Motor neuron (in vitro differentiated cells): ENCODE measurements around the gene MUC6. TPM values are rescaled to one million over a fixed set of nuclear protein-coding genes. Genes with fewer than 3 reads are reported as not detected.

Source experiments
- ATAC-seq, 8 experiments: fragments of 200-7000 bp; cut with Tn5 transposase; replicated peaks in 6 of 8; 2 replicates each; pipeline ENCODE4 v1.8.0; 2021; ENCODE audit warnings: mild to moderate bottlenecking in 8 of 8, moderate library complexity in 8 of 8
- H3K27ac ChIP-seq, 2 donors: fragments of 250-450 bp; sonication (Bioruptor Pico); 2 replicates each; pipeline ENCODE4 v1.9.0; 2021; ENCODE audit warnings: antibody characterized with exemption in 2 of 2, mild to moderate bottlenecking in 2 of 2, moderate library complexity in 1 of 2
- H3K4me1 ChIP-seq, 2 donors: fragments of 250-450 bp; sonication (Bioruptor Pico); replicated peaks in 1 of 2; 2 replicates each; pipeline ENCODE4 v1.6.1; 2021; ENCODE audit warnings: antibody characterized with exemption in 2 of 2, mild to moderate bottlenecking in 2 of 2, moderate library complexity in 1 of 2
- H3K4me3 ChIP-seq, 5 donors: fragments of 250-450 bp; sonication (Bioruptor Pico); 2 replicates each; pipeline ENCODE4 v1.9.0; 2021; ENCODE audit warnings: antibody characterized with exemption in 5 of 5, mild to moderate bottlenecking in 5 of 5, moderate library complexity in 4 of 5
- WGBS, 10 experiments: fragments of 450-650 bp; shearing (Covaris generic); methylation state at CpG; one replicate each; pipeline ENCODE4 v1.0.0; 2022; 5-methylcytosine and 5-hydroxymethylcytosine counted together
- in situ Hi-C, 9 experiments: fragments of 400-800 bp; cut with MboI; loops; one replicate each; pipeline ENCODE4 v1.15.0; 2021; ENCODE audit warnings: low sequenced_read_pairs in 9 of 9, low pct_unique_long_range_greater_than_20kb in 2 of 9; ENCODE audit not compliant: unreplicated experiment in 9 of 9
- total RNA-seq, 8 experiments: library from RNA; unstranded; fragments of 300-600 nt; gene quantifications; 2 replicates each; pipeline versions ENCODE4 v1.2.3 to v1.2.4, GENCODE V29; 2022

Gene MUC6
- total RNA-seq, 8 experiments from 2014 or later: under 0.01 to 1.9 (median 0.82) TPM

DNA sequence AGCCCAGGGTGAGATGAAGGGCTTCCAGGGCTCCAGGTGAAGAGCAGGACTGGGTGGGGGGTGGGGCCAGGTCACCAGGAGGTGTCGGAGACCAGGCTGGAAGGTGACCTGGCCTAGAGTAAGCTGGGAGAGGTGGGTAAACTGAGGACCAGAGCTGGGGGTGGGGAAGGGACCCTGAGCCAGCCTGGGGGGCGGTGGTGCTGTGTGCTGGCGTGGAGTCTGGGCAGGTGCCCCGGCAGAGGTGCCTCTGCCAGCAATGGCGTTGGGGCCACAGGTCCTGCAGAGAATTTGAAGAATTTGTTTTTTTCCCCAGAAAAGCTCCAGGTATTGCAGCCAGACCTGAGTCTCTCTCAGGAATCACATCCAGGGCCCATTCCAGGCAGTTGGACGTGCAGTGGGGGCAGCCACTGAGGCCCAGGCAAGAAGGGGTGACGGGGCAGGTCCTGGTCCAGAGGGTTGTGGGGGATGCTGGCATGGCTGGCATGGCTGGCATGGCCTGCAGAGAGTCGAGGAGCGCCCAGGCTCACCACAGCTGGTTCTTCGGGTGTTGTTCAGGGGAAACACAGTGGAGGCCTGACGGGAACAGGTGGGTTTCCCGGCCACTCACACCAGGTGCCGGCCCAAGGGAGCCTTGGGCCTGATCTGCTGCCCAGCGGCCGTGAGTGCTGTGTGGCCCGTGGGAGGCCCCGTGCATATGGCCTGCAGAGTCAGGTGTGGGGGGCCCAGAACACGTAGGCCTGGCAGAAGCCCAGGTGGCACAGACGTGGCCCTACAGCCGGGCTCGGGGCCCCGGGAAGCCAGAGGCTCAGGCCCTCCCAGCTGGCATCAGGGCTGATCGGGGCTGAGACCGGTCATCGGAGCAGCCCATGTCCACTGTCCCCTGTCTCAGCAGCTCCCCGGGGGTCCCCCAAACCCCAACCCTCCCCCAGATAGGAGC is 6.4 kb upstream of the MUC6 start:
- Histone ChIP-seq H3K4me3 (no peak overlapping the region), H3K27ac (no peak overlapping the region), H3K4me1 (no peaks in the 10 kb centered on the region)
- ATAC-seq: no peak
- in situ Hi-C loops: no loop called here
- WGBS, 10 experiments: 60 to 100% (median 96%) methylated on average over 1 to 2 of the region's 26 CpGs; no CpG with 5 or more reads in 6 of the 10 experiments

DNA sequence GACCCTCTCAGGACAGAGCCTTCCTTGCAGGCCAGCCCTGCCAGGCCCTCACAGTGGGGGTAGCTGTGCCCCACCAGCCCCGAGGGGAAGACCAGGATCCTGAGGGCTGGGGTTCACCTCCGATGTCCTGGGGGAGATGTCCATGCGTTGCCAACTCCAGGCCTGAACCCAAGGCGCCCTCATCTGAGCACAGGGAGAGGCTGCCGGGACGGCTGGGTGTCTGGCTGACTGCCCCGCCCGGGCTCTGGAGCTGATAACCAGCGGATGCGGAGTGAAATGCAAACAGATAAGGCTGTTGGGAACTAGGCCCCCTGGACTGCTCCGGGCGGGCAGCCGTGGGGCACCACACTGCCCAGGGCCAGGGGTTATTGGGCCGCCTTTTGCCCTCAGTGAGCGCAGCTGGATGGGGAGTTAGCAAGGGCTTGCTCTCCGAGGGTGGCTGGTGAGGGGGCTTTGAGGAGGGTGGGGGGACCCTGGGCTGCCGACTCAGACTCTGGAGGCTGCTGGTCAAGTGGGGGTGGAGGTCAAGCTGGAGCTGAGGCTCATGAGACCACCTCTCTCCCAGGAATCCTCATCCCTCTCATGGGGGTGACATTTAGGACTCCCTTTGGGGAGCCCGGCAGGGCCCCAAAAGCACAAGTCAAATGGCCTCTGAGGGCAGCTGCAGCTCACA is 5.6 kb upstream of the MUC6 start:
- Histone ChIP-seq H3K4me3 (no peak overlapping the region), H3K27ac (no peak overlapping the region), H3K4me1 (no peaks in the 10 kb centered on the region)
- in situ Hi-C loops: no loop called here
- peak in 2 of 8 experiments; percentile 44 to 51 for ATAC-seq
- WGBS, 10 experiments: 10 to 80% methylated on average over 2 of the region's 18 CpGs; no CpG with 5 or more reads in 8 of the 10 experiments

DNA sequence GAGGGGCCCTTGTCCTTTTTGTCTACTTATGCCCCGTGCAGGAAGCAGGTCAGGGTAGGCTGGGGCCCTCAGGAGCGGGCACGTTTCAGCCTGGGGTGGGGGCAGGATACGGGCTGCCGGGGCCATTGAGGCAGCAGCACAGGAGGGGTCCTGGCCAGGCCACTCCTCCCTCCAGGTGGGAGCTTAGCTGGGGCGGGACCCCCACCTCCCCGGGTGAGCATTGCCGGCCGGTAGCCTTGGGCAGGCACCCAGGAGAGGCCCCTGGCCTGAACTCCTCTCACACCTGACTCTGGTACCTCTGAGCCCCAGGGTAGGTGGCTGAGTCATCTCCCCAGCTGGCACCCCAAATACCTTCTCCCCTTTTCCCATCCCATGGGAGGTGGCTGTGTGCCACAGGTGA is 5.0 kb upstream of the MUC6 start:
- Histone ChIP-seq H3K4me3 (no peak overlapping the region), H3K4me1 (no peaks in the 10 kb centered on the region), H3K27ac (no peak overlapping the region)
- peak in 1 of 8 experiments; percentile 12 for ATAC-seq
- WGBS, 10 experiments: 20% methylated on average over 2 of the region's 9 CpGs; no CpG with 5 or more reads in 9 of the 10 experiments
- in situ Hi-C loops: no loop called here

DNA sequence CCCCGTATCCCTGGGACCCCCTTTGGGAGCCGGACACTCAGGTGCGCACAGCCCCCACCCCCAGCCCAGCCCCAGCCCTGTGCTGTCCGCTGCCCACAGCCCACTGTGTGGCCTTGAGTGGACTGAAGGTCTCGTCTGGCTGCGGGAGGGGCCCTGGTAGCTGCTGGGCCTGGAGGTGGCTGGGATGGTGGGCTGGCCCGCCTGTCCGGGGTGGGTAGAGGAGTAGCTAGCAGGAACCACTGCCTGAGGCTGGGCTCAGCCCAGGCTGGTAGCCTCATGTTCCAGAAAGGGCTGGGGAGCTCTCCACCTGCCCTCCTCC is 4.6 kb upstream of the MUC6 start:
- WGBS, 10 experiments: no CpG with 5 or more reads among the region's 8 CpGs
- Histone ChIP-seq H3K27ac (no peak overlapping the region), H3K4me3 (no peak overlapping the region), H3K4me1 (no peaks in the 10 kb centered on the region)
- in situ Hi-C loops: no loop called here
- peak in 2 of 8 experiments; percentile 9 to 15 for ATAC-seq

DNA sequence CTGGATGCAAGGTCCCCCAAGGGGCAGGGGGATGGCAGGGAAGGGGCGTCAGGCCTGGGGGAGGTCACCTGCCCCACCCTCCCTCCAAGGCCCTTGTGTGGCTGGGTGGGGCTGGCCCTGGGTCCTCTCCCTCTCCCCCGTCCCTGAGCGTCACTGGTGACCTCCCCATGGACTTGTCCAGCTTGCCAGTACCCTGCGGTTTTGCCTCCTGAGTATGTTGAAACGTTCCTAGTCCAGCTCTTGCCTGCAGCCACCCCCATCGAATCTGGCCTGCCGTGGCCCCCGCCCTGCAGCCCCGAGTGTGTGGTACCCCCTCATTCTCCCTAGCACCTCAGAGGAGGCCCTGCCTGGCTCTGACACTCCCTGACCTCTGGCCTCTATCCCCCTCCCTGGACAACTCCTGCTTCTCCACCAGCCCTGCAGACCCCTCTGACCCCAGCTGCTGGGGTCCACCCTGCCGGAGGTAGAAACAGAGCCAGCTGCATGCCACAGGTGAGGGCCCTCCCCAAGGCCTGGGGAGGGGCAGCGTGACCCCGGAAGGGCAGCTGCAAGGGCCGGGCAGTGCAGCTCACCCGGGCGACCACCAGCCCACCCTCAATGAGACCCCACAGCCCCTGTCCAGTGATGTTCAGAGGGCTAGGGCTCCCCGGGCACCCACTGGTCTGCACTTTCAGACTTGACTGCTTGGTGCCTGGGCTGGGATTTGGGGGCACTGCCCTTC is 4.1 kb upstream of the MUC6 start:
- H3K4me3 ChIP-seq: no peak overlapping the region
- in situ Hi-C loops: no loop called here
- H3K27ac ChIP-seq: no peak overlapping the region
- ATAC-seq: peak in 1 of 8 experiments; percentile 56
- no peaks in the 10 kb centered on the region for H3K4me1 ChIP-seq
- no CpG with 5 or more reads among the region's 16 CpGs for WGBS, 10 experiments

DNA sequence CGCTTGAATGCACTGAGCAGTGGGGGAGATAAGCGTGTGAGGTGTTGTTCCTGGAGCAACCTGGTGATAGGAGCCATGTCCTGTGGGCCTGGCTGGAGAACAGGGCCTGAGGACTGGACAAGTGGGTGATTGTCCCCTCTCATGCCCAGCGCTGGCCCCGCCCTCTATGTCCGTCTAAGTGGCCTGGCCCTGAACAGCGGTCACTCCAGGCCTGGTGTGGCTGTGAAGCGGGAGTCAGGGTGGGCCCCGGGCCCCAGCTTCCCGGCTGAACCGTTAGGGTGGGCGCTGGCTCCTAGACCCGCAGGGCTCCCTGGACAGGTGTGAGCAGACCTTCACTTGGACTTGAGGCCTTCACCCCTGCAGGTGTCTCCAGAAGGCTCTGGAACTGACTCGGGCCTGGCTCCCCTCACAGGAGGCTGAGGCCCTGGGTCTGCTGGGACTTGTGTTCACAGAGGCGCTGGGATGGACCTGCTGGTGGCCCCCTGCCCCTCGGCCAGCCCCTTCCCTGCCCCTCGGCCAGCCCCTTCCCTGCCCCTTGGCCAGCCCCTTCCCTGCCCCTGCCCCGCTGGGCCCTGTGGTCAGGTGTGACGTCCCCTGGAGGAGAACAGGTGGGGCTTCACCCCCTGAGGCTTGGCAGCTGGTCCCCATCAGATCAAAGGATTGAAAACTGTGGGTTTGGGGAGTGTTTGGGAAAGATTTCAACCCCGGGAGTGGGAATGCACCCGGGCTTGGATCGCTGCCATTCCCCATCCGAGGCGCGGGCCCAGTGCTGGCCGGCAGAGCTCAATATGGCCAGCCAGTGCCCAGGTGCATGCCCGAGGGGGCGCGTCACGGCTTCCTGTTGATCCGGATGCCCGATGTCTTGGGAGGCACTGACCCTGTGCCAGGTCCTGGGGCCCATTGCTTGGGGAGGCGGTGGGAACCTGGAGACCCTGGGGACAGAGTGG is 3.2 kb upstream of the MUC6 start:
- H3K27ac ChIP-seq: no peak overlapping the region
- no peak overlapping the region for H3K4me3 ChIP-seq
- WGBS, 10 experiments: 84 to 92% methylated on average over 4 to 7 of the region's 32 CpGs; no CpG with 5 or more reads in 8 of the 10 experiments
- in situ Hi-C loops: no loop called here
- no peaks in the 10 kb centered on the region for H3K4me1 ChIP-seq
- no peak for ATAC-seq

DNA sequence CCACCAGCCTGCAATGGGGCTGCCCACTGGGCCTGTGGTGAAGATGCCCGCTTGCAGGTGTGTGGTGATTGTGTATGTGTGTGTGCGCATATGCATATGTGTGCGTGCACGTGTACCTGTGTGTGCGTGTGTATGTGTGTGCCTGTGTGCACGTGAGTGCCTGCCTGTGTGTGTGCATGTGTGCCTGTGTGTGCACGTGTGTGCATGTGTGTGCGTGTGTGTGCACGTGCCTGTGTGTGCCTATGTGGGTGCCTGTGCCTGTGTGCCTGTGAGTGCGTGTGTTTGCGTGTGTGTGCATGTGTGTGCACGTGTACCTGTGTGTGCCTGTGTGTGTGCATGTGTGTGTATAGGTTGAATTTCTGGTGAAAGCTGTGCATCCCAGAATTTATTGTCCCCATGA is 2.4 kb upstream of the MUC6 start:
- H3K4me3 ChIP-seq: no peak overlapping the region
- H3K27ac ChIP-seq: no peak overlapping the region
- H3K4me1 ChIP-seq: no peaks in the 10 kb centered on the region
- in situ Hi-C loops: no loop called here
- ATAC-seq: no peak
- WGBS, 10 experiments: 61 to 95% methylated on average over 3 to 4 of the region's 12 CpGs; no CpG with 5 or more reads in 8 of the 10 experiments

GRCh38 chr11:1038361-1038760 is 1.8 kb upstream of the MUC6 start:
- 73 to 100% methylated on average over 1 to 3 of the region's 10 CpGs; no CpG with 5 or more reads in 8 of the 10 experiments for WGBS, 10 experiments
- Histone ChIP-seq H3K4me3 (no peak overlapping the region), H3K4me1 (no peaks in the 10 kb centered on the region), H3K27ac (no peak overlapping the region)
- in situ Hi-C loops: no loop called here
- no peak for ATAC-seq

GRCh38 chr11:1037506-1038055 is 1.1 kb upstream of the MUC6 start:
- WGBS, 10 experiments: 20% methylated on average over 1 of the region's 26 CpGs; no CpG with 5 or more reads in 9 of the 10 experiments
- in situ Hi-C loops: no loop called here
- Histone ChIP-seq H3K4me3 (no peak overlapping the region), H3K4me1 (no peaks in the 10 kb centered on the region), H3K27ac (no peak overlapping the region)
- ATAC-seq: no peak

DNA sequence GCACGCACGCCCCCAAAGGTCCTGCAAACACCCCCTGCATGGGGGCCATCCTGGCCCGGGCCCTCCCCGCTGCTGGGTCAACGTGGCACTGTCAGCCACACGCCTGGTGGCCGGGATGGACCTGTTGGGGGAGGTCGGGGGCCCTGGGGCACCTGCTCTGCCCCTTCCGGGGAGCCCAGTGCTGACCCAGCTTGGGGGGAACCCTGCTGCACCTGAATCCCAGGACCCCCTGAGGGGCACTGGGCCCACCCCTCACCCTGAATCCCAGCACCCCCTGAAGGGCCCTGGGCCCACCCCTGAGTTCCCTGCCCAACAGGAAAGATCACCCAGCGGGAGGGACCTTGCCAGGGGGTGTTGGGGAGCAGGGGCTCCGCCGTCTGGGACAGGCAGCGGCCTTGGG is 413 bp upstream of the MUC6 start:
- H3K4me3 ChIP-seq: no peak overlapping the region
- ATAC-seq: no peak
- no CpG with 5 or more reads among the region's 13 CpGs for WGBS, 10 experiments
- no peak overlapping the region for H3K27ac ChIP-seq
- in situ Hi-C loops: no loop called here
- no peaks in the 10 kb centered on the region for H3K4me1 ChIP-seq

GRCh38 chr11:1035577-1036283 is 788 bp downstream of the MUC6 start:
- ATAC-seq: no peak
- Histone ChIP-seq H3K4me3 (no peak overlapping the region), H3K4me1 (no peaks in the 10 kb centered on the region), H3K27ac (no peak overlapping the region)
- in situ Hi-C loops: no loop called here
- WGBS, 10 experiments: 70% methylated on average over 2 of the region's 29 CpGs; no CpG with 5 or more reads in 8 of the 10 experiments
